Astrocyte (in vitro differentiated cells and primary cell): ENCODE measurements around the gene GPR158. TPM values are rescaled to one million over a fixed set of nuclear protein-coding genes. Genes with fewer than 3 reads are reported as not detected.

ENCODE experiments used
- DNase-seq: peaks from one replicate; pipeline ENCODE4 v3.0.0-alpha.2; 2010; ENCODE audit warnings: low read depth
- FAIRE-seq: peaks from 2 replicates; lab custom pipeline; 2011; peaks lifted over from hg19 to GRCh38; lab: Jason Lieb, UNC
- H2AFZ ChIP-seq: 2 replicates; pipeline ENCODE4 v1.6.0; 2012; ENCODE audit warnings: low read depth, low read length, inconsistent platforms
- H3K27ac ChIP-seq: 2 replicates; pipeline ENCODE4 v1.5.1; 2011; ENCODE audit warnings: low read depth, low read length, inconsistent platforms
- H3K27me3 ChIP-seq: 2 replicates; pipeline ENCODE4 v1.6.0; 2011; ENCODE audit warnings: low read length, inconsistent platforms; ENCODE audit not compliant: insufficient read depth
- H3K36me3 ChIP-seq: 2 replicates; pipeline ENCODE4 v1.5.1; 2011; ENCODE audit warnings: low read length, inconsistent platforms; ENCODE audit not compliant: insufficient read depth
- H3K4me1 ChIP-seq: 2 replicates; pipeline ENCODE4 v1.5.1; 2011; ENCODE audit warnings: low read length, inconsistent platforms; ENCODE audit not compliant: insufficient read depth
- H3K4me2 ChIP-seq: 2 replicates; pipeline ENCODE4 v1.6.0; 2012; ENCODE audit warnings: low read length, inconsistent platforms
- H3K4me3 ChIP-seq: 2 replicates; pipeline ENCODE4 v1.5.1; 2011; ENCODE audit warnings: low read depth, mild to moderate bottlenecking, low read length, inconsistent platforms; ENCODE audit not compliant: insufficient read depth
- H3K79me2 ChIP-seq: 2 replicates; pipeline ENCODE4 v1.6.0; 2012; ENCODE audit warnings: mild to moderate bottlenecking, low read length, inconsistent platforms; ENCODE audit not compliant: insufficient read depth
- H3K9ac ChIP-seq: 2 replicates; pipeline ENCODE4 v1.6.0; 2012; ENCODE audit warnings: mild to moderate bottlenecking, low read length, inconsistent platforms
- H3K9me3 ChIP-seq: 2 replicates; pipeline ENCODE4 v1.5.1; 2012; ENCODE audit warnings: low read depth, mild to moderate bottlenecking, low read length, inconsistent platforms; ENCODE audit not compliant: insufficient read depth
- H4K20me1 ChIP-seq: 2 replicates; pipeline ENCODE4 v1.6.0; 2012; ENCODE audit warnings: low read length, inconsistent platforms; ENCODE audit not compliant: insufficient read depth
- H3K27ac Mint-ChIP-seq: one replicate; pipeline ENCODE4 v1.8.0; 2021; ENCODE audit warnings: mild to moderate bottlenecking, mixed read lengths; ENCODE audit not compliant: unreplicated experiment
- H3K27me3 Mint-ChIP-seq: one replicate; pipeline ENCODE4 v1.8.0; 2021; ENCODE audit warnings: low read depth, mixed read lengths; ENCODE audit not compliant: unreplicated experiment
- H3K36me3 Mint-ChIP-seq: one replicate; pipeline ENCODE4 v1.8.0; 2021; ENCODE audit warnings: low read depth, mixed read lengths; ENCODE audit not compliant: unreplicated experiment
- H3K4me1 Mint-ChIP-seq: one replicate; pipeline ENCODE4 v1.8.0; 2021; ENCODE audit warnings: low read depth, mixed read lengths; ENCODE audit not compliant: unreplicated experiment
- H3K4me3 Mint-ChIP-seq: one replicate; pipeline ENCODE4 v1.8.0; 2021; ENCODE audit warnings: mild to moderate bottlenecking, moderate library complexity, mixed read lengths; ENCODE audit not compliant: unreplicated experiment
- H3K9me3 Mint-ChIP-seq: one replicate; pipeline ENCODE4 v1.8.0; 2021; ENCODE audit warnings: mild to moderate bottlenecking, mixed read lengths; ENCODE audit not compliant: unreplicated experiment
- CTCF ChIP-seq: IDR thresholded peaks from 2 replicates; pipeline ENCODE4 v1.5.1; 2011; ENCODE audit warnings: low read depth, mild to moderate bottlenecking, inconsistent platforms, low read length, moderate library complexity; ENCODE audit not compliant: insufficient read depth
- EZH2 ChIP-seq: IDR thresholded peaks from 2 replicates; pipeline ENCODE4 v1.6.1; 2012; ENCODE audit warnings: mild to moderate bottlenecking, low read length, inconsistent platforms; ENCODE audit not compliant: insufficient read depth
- total RNA-seq: library from RNA; stranded (reverse); gene quantifications from 2 replicates; pipeline ENCODE4 v1.2.1, GENCODE V29; 2021

GPR158 gene
- total RNA-seq, 1 donor from 2014 or later: 0.27 TPM

- Mint-ChIP-seq H3K27me3 (peaks cover 26% of the 10 kb centered on the region), H3K9me3 (no peaks in the 10 kb centered on the region), H3K4me3 (peak overlapping the region; percentile 80), H3K27ac (peak overlapping the region; percentile 53), H3K4me1 (peaks cover 4% of the 10 kb centered on the region), H3K36me3 (no peaks in the 10 kb centered on the region)
- DNase-seq (no peak), FAIRE-seq (no peak)
- TF ChIP-seq EZH2 (no peak), CTCF (no peak)
- no peaks in the 10 kb centered on the region for H3K9me3 ChIP-seq
- peak overlapping the region; percentile 68 for H2AFZ ChIP-seq
- peak overlapping the region; percentile 93 for H3K4me2 ChIP-seq
- H3K36me3 ChIP-seq: no peaks in the 10 kb centered on the region
- peak overlapping the region; percentile 58 for H3K4me3 ChIP-seq
- H3K27ac ChIP-seq: no peak overlapping the region
- no peaks in the 10 kb centered on the region for H3K79me2 ChIP-seq
- H3K27me3 ChIP-seq: peaks cover 25% of the 10 kb centered on the region
- H3K9ac ChIP-seq: no peak overlapping the region
- H4K20me1 ChIP-seq: no peaks in the 10 kb centered on the region
- peaks cover 11% of the 10 kb centered on the region for H3K4me1 ChIP-seq
These were observed 1.7 kb downstream of the GPR158 start for GRCh38 chr10:25176421-25176968.

GRCh38 chr10:25177093-25177753, 2.4 kb downstream of the GPR158 start:
- Histone ChIP-seq H3K4me3 (no peak overlapping the region), H2AFZ (no peak overlapping the region), H3K79me2 (no peaks in the 10 kb centered on the region), H3K27me3 (peaks cover 25% of the 10 kb centered on the region), H3K36me3 (no peaks in the 10 kb centered on the region), H3K27ac (no peak overlapping the region), H3K4me2 (peak overlapping the region; percentile 93), H3K4me1 (peaks cover 11% of the 10 kb centered on the region), H4K20me1 (no peaks in the 10 kb centered on the region), H3K9ac (no peak overlapping the region), H3K9me3 (no peaks in the 10 kb centered on the region)
- TF ChIP-seq CTCF (no peak), EZH2 (no peak)
- Mint-ChIP-seq H3K4me1 (peaks cover 4% of the 10 kb centered on the region), H3K4me3 (peak overlapping the region; percentile 80), H3K27me3 (peaks cover 26% of the 10 kb centered on the region), H3K27ac (no peak overlapping the region), H3K36me3 (no peaks in the 10 kb centered on the region), H3K9me3 (no peaks in the 10 kb centered on the region)
- DNase-seq: no peak
- no peak for FAIRE-seq

- H3K4me1 Mint-ChIP-seq: peaks cover 4% of the 10 kb centered on the region
- no peak overlapping the region for H3K4me3 Mint-ChIP-seq
- Histone ChIP-seq H3K4me1 (peaks cover 11% of the 10 kb centered on the region), H3K4me2 (no peak overlapping the region), H4K20me1 (no peaks in the 10 kb centered on the region), H2AFZ (no peak overlapping the region), H3K27me3 (peaks cover 25% of the 10 kb centered on the region), H3K27ac (no peak overlapping the region), H3K4me3 (no peak overlapping the region), H3K9ac (no peak overlapping the region), H3K36me3 (no peaks in the 10 kb centered on the region), H3K9me3 (no peaks in the 10 kb centered on the region), H3K79me2 (no peaks in the 10 kb centered on the region)
- FAIRE-seq (no peak), DNase-seq (no peak)
- no peak overlapping the region for H3K27ac Mint-ChIP-seq
- TF ChIP-seq EZH2 (no peak), CTCF (no peak)
- H3K9me3 Mint-ChIP-seq: no peaks in the 10 kb centered on the region
- peaks cover 25% of the 10 kb centered on the region for H3K27me3 Mint-ChIP-seq
- H3K36me3 Mint-ChIP-seq: no peaks in the 10 kb centered on the region
These were observed 2.9 kb downstream of the GPR158 start for GRCh38 chr10:25177754-25178135.
